CD4-positive, alpha-beta T cell treated with Interleukin-4 for 4 hours (primary cell): ENCODE data around the gene LRRC32.
"Not testable (repeated sequence)": the region's sequence is repeated elsewhere in the genome, so short reads cannot be mapped to it uniquely, and the experiment has no call there.

ENCODE experiments used
- DNase-seq: peaks from one replicate; pipeline ENCODE4 v3.0.0-alpha.2; 2020

The LRRC32 gene

DNA sequence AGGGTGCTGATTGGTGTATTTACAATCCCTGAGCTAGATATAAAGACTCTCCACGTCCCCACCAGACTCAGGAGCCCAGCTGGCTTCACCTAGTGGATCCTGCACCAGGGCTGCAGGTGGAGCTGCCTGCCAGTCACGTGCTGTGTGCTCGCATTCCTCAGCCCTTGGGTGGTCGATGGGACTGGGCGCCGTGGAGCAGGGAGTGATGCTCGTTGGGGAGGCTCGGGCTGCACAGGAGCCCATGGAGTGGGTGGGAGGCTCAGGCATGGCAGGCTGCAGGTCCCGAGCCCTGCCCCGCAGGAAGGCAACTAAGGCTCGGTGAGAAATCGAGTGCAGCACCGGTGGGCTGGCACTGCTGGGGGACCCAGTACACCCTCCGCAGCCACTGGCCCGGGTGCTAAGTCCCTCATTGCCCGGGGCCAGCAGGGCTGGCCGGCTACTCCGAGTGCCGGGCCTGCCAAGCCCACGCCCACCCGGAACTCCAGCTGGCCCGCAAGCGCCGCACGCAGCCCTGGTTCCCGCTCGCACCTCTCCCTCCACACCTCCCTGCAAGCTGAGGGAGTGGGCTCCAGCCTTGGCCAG lies 61.6 kb downstream of the LRRC32 start:
- not testable (repeated sequence) for DNase-seq

DNA sequence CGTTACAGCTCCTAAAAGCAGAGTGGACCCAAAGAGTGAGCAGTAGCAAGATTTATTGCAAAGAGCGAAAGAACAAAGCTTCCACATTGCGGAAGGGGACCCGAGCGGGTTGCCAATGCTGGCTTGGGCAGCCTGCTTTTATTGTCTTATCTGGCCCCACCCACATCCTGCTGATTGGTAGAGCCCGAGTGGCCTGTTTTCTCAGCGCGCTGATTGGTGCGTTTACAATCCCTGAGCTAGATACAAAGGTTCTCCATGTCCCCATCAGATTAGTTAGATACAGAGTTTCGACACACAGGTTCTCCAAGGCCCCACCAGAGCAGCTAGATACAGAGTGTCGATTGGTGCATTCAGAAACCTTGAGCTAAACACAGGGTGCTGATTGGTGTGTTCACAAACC lies 62.3 kb downstream of the LRRC32 start:
- not testable (repeated sequence) for DNase-seq
